Measurements from ENCODE around the gene TAF15.

TAF15 gene

GRCh38 chr17:35865412-35866340 is 56.4 kb downstream of the TAF15 start:
- H3K4me3 ChIP-seq = no peak overlapping the region
- H3K27ac ChIP-seq = no peak overlapping the region

- Histone ChIP-seq H3K4me3 (no peak overlapping the region), H3K27ac (no peak overlapping the region)
Measured at GRCh38 chr17:35866341-35866950, 57.2 kb downstream of the TAF15 start.

GRCh38 chr17:35867574-35867973 is 58.3 kb downstream of the TAF15 start:
- no peak overlapping the region for H3K4me3 ChIP-seq
- no peak overlapping the region for H3K27ac ChIP-seq

- Histone ChIP-seq H3K4me3 (no peak within 1 kb of the TSS), H3K27ac (no peak within 1 kb of the TSS)
Measured at GRCh38 chr17:35868737-35869136, 59.5 kb downstream of the TAF15 start, which contains the start of gene HEATR9. HEATR9 (minus strand) TSS chr17:35868891; CDS start chr17:35868742, 149 bp downstream.

GRCh38 chr17:35870906-35871819 is 61.9 kb downstream of the TAF15 start:
- Histone ChIP-seq H3K4me3 (no peak overlapping the region), H3K27ac (no peak overlapping the region)

GRCh38 chr17:35872196-35872980 is 63.1 kb downstream of the TAF15 start:
- no peak overlapping the region for H3K27ac ChIP-seq

GRCh38 chr17:35875072-35875799 is 66.0 kb downstream of the TAF15 start:
- no peak overlapping the region for H3K4me3 ChIP-seq
- H3K27ac ChIP-seq = peak overlapping the region in 3 of 21 experiments; percentile 26 to 83 (median 53)

More at GRCh38 chr17:35872196-35872980, 63.1 kb downstream of the TAF15 start:
- no peak overlapping the region for H3K4me3 ChIP-seq

- Histone ChIP-seq H3K27ac (peak overlapping the region in 6 of 21 experiments; percentile 9 to 83 (median 51)), H3K4me3 (no peak overlapping the region)
Measured at GRCh38 chr17:35875800-35876139, 66.5 kb downstream of the TAF15 start.

- H3K27ac ChIP-seq = peak overlapping the region in 5 of 21 experiments; percentile 14 to 83 (median 53)
- no peak overlapping the region for H3K4me3 ChIP-seq
Measured at GRCh38 chr17:35876534-35876933, 67.2 kb downstream of the TAF15 start.

GRCh38 chr17:35877345-35878029 is 68.2 kb downstream of the TAF15 start:
- no peak overlapping the region for H3K4me3 ChIP-seq
- H3K27ac ChIP-seq = peak overlapping the region in 3 of 21 experiments; percentile 32 to 83 (median 39)

- peak overlapping the region in 5 of 21 experiments; percentile 13 to 83 (median 39) for H3K27ac ChIP-seq
Measured at GRCh38 chr17:35878361-35878760, 69.1 kb downstream of the TAF15 start.

GRCh38 chr17:35879773-35880654 is 70.7 kb downstream of the TAF15 start, which contains the start of gene CCL5:
CCL5 (minus strand) TSS chr17:35880360.
- peak within 1 kb of the TSS in 3 of 7 experiments; percentile 10 to 29 (median 21) for H3K4me3 ChIP-seq
- H3K27ac ChIP-seq = peak within 1 kb of the TSS in 7 of 21 experiments; percentile 13 to 83 (median 47)

More at GRCh38 chr17:35878361-35878760, 69.1 kb downstream of the TAF15 start:
- H3K4me3 ChIP-seq = peak overlapping the region in 1 of 7 experiments; percentile 9

- H3K4me3 ChIP-seq = no peak overlapping the region
- H3K27ac ChIP-seq = peak overlapping the region in 7 of 21 experiments; percentile 32 to 86 (median 75)
Measured at GRCh38 chr17:35889241-35889640, 80.0 kb downstream of the TAF15 start.

- Histone ChIP-seq H3K27ac (peak overlapping the region in 11 of 21 experiments; percentile 32 to 86 (median 56)), H3K4me3 (no peak overlapping the region)
Measured at GRCh38 chr17:35889818-35890773, 80.8 kb downstream of the TAF15 start.

- H3K27ac ChIP-seq = peak overlapping the region in 6 of 21 experiments; percentile 45 to 86 (median 71)
Measured at GRCh38 chr17:35890774-35891155, 81.5 kb downstream of the TAF15 start.

More at GRCh38 chr17:35890774-35891155, 81.5 kb downstream of the TAF15 start:
- H3K4me3 ChIP-seq = no peak overlapping the region
